GM23248 (cell line): Measurements from ENCODE around the gene AGAP1. TPM values are rescaled to one million over a fixed set of nuclear protein-coding genes. Genes with fewer than 3 reads are reported as not detected.

Experiments
- DNase-seq: peaks from one replicate; pipeline ENCODE4 v3.0.0-alpha.2; 2015
- H2AFZ ChIP-seq: fragments of 200-600 bp; sonication (generic); 2 replicates; pipeline ENCODE4 v1.6.1; 2016; ENCODE audit warnings: antibody characterized with exemption
- H3F3A ChIP-seq: fragments of 200-600 bp; sonication (generic); 2 replicates; pipeline ENCODE4 v1.6.1; 2016; ENCODE audit warnings: mild to moderate bottlenecking, antibody characterized with exemption, mixed run types; ENCODE audit not compliant: insufficient read depth
- H3K27ac ChIP-seq: fragments of 200-600 bp; sonication (generic); 2 replicates; pipeline ENCODE4 v1.5.1; 2016; ENCODE audit warnings: mild to moderate bottlenecking
- H3K27me3 ChIP-seq: fragments of 200-600 bp; sonication (generic); replicated peaks from 2 replicates; pipeline ENCODE4 v1.6.1; 2016; ENCODE audit warnings: mild to moderate bottlenecking; ENCODE audit not compliant: insufficient read depth
- H3K36me3 ChIP-seq: fragments of 200-600 bp; sonication (generic); 2 replicates; pipeline ENCODE4 v1.6.1; 2016; ENCODE audit warnings: low read depth, mild to moderate bottlenecking
- H3K4me1 ChIP-seq: fragments of 200-600 bp; sonication (generic); 2 replicates; pipeline ENCODE4 v1.6.1; 2016; ENCODE audit warnings: mild to moderate bottlenecking; ENCODE audit not compliant: insufficient read depth
- H3K4me2 ChIP-seq: fragments of 200-600 bp; sonication (generic); one replicate; pipeline ENCODE4 v1.6.1; 2016; ENCODE audit warnings: mild to moderate bottlenecking; ENCODE audit not compliant: unreplicated experiment
- H3K4me3 ChIP-seq: fragments of 200-600 bp; sonication (generic); 2 replicates; pipeline ENCODE4 v1.5.1; 2016; ENCODE audit warnings: mild to moderate bottlenecking
- H3K79me2 ChIP-seq: fragments of 200-600 bp; sonication (generic); 2 replicates; pipeline ENCODE4 v1.6.1; 2016; ENCODE audit warnings: mild to moderate bottlenecking; ENCODE audit not compliant: insufficient read depth
- H3K9ac ChIP-seq: fragments of 200-600 bp; sonication (generic); 2 replicates; pipeline ENCODE4 v1.6.1; 2016; ENCODE audit warnings: mild to moderate bottlenecking
- H3K9me2 ChIP-seq: fragments of 200-600 bp; sonication (generic); 2 replicates; pipeline ENCODE4 v1.6.1; 2016; ENCODE audit warnings: mixed run types, mild to moderate bottlenecking, moderate library complexity; ENCODE audit not compliant: insufficient read depth
- H3K9me3 ChIP-seq: fragments of 200-600 bp; sonication (generic); one replicate; pipeline ENCODE4 v1.6.1; 2017; ENCODE audit warnings: low read depth
- H4K20me1 ChIP-seq: fragments of 200-600 bp; sonication (generic); 2 replicates; pipeline ENCODE4 v1.6.0; 2016; ENCODE audit not compliant: insufficient read depth
- EZH2 ChIP-seq: fragments of 200-600 bp; sonication (generic); IDR thresholded peaks from 2 replicates; pipeline ENCODE4 v1.6.1; 2018; ENCODE audit warnings: antibody characterized with exemption, mild to moderate bottlenecking; ENCODE audit not compliant: insufficient read depth, poor library complexity, severe bottlenecking
- EZH2phosphoT487 ChIP-seq: fragments of 200-600 bp; sonication (generic); IDR thresholded peaks from 2 replicates; pipeline ENCODE4 v1.6.1; 2018; ENCODE audit warnings: antibody characterized with exemption, moderate library complexity, mild to moderate bottlenecking, low read depth; ENCODE audit not compliant: insufficient read depth
- WGBS, 2 experiments: methylation state at CpG; one replicate each; pipeline ENCODE4 v1.1.6; 2015 to 2017; ENCODE audit warnings: low lambda C conversion rate in 2 of 2, low coverage in 1 of 2; ENCODE audit errors: missing lambda C conversion rate in 2 of 2; 5-methylcytosine and 5-hydroxymethylcytosine counted together
- in situ Hi-C: fragments of 300-500 bp; cut with MboI; formaldehyde crosslinking; loops from 2 replicates; pipeline ENCODE4 v1.15.0; 2020
- polyA plus RNA-seq: library from polyadenylated mRNA; unstranded; fragments of >200 nt; fragmentation: Nextera tagmentation; extraction: Ambion mirVana; gene quantifications from 2 replicates; pipeline ENCODE4 v1.2.1, GENCODE V29; 2016
- total RNA-seq: library from RNA; depleted of rRNA; stranded (reverse); fragments of >200 nt; shearing (Covaris generic); gene quantifications from 2 replicates; pipeline ENCODE4 v1.2.3, GENCODE V29; 2014

Gene AGAP1
- total and polyA plus RNA-seq, 2 experiments from 2014 or later = 2.2 to 9.9 TPM

- Histone ChIP-seq H3K36me3 (no peaks in the 10 kb centered on the region), H3K27ac (no peak overlapping the region), H3K4me1 (no peaks in the 10 kb centered on the region), H4K20me1 (no peaks in the 10 kb centered on the region), H3K79me2 (no peaks in the 10 kb centered on the region; the same call in 1 of the 2 replicates), H3K9ac (no peak overlapping the region), H3K4me2 (no peak overlapping the region), H3K27me3 (no peaks in the 10 kb centered on the region), H3K9me3 (no peaks in the 10 kb centered on the region), H3K9me2 (no peaks in the 10 kb centered on the region), H3F3A (no peaks in the 10 kb centered on the region), H3K4me3 (no peak overlapping the region), H2AFZ (no peak overlapping the region)
- in situ Hi-C loops = no loop called here
- WGBS, 2 experiments = 95 to 99% methylated on average over 9 of the region's 9 CpGs
- DNase-seq = no peak
- TF ChIP-seq EZH2 (no peak), EZH2phosphoT487 (no peak)
Observed at GRCh38 chr2:235854276-235854675, 360.4 kb downstream of the AGAP1 start.

GRCh38 chr2:235855011-235855410 lies 361.2 kb downstream of the AGAP1 start:
- WGBS, 2 experiments = 97 to 98% methylated on average over 7 of the region's 7 CpGs
- Histone ChIP-seq H3K79me2 (no peaks in the 10 kb centered on the region; the same call in 1 of the 2 replicates), H3K27me3 (no peaks in the 10 kb centered on the region), H3K9me3 (no peaks in the 10 kb centered on the region), H3K9ac (no peak overlapping the region), H3K4me2 (no peak overlapping the region), H3K9me2 (no peaks in the 10 kb centered on the region), H3K4me3 (no peak overlapping the region), H3K4me1 (no peaks in the 10 kb centered on the region), H3K36me3 (no peaks in the 10 kb centered on the region), H2AFZ (no peak overlapping the region), H3K27ac (no peak overlapping the region), H3F3A (no peaks in the 10 kb centered on the region), H4K20me1 (no peaks in the 10 kb centered on the region)
- in situ Hi-C loops = no loop called here
- TF ChIP-seq EZH2phosphoT487 (no peak), EZH2 (no peak)
- DNase-seq = no peak

GRCh38 chr2:235856151-235856854 lies 362.5 kb downstream of the AGAP1 start:
- in situ Hi-C loops = no loop called here
- no peaks in the 10 kb centered on the region for H3K9me3 ChIP-seq
- no peaks in the 10 kb centered on the region for H3K27me3 ChIP-seq
- DNase-seq = peak; percentile 35
- H3K36me3 ChIP-seq = no peaks in the 10 kb centered on the region
- no peak overlapping the region for H3K9ac ChIP-seq
- H3K9me2 ChIP-seq = no peaks in the 10 kb centered on the region
- no peaks in the 10 kb centered on the region; the same call in 1 of the 2 replicates for H3K79me2 ChIP-seq
- no peaks in the 10 kb centered on the region for H3K4me1 ChIP-seq
- no peak overlapping the region for H2AFZ ChIP-seq
- 86 to 91% methylated on average over 11 of the region's 11 CpGs for WGBS, 2 experiments
- H3K4me3 ChIP-seq = no peak overlapping the region
- H3F3A ChIP-seq = no peaks in the 10 kb centered on the region
- TF ChIP-seq EZH2 (no peak), EZH2phosphoT487 (no peak)
- no peak overlapping the region for H3K4me2 ChIP-seq
- no peak overlapping the region for H3K27ac ChIP-seq
- H4K20me1 ChIP-seq = no peaks in the 10 kb centered on the region

- 97 to 98% methylated on average over 4 of the region's 4 CpGs for WGBS, 2 experiments
- no peaks in the 10 kb centered on the region for H3K4me1 ChIP-seq
- H2AFZ ChIP-seq = no peak overlapping the region
- H3K36me3 ChIP-seq = no peaks in the 10 kb centered on the region
- H4K20me1 ChIP-seq = no peaks in the 10 kb centered on the region
- TF ChIP-seq EZH2 (no peak), EZH2phosphoT487 (no peak)
- no peak overlapping the region for H3K27ac ChIP-seq
- in situ Hi-C loops = no loop called here
- H3K27me3 ChIP-seq = no peaks in the 10 kb centered on the region
- no peaks in the 10 kb centered on the region for H3K9me2 ChIP-seq
- no peak for DNase-seq
- H3K9ac ChIP-seq = no peak overlapping the region
- no peak overlapping the region for H3K4me2 ChIP-seq
- H3F3A ChIP-seq = no peaks in the 10 kb centered on the region
- no peak overlapping the region for H3K4me3 ChIP-seq
- H3K9me3 ChIP-seq = no peaks in the 10 kb centered on the region
- H3K79me2 ChIP-seq = no peaks in the 10 kb centered on the region; the same call in 1 of the 2 replicates
Observed at GRCh38 chr2:235857598-235857997, 363.8 kb downstream of the AGAP1 start.
